ENCODE measurements around the gene CATSPERD.

Gene CATSPERD

GRCh38 chr19:5806133-5806489 lies 85.7 kb downstream of the CATSPERD start:
- DNase-seq (ENCODE audit: low read depth in 3 of 3): no peak

- DNase-seq (ENCODE audit: low read depth in 3 of 3): no peak
Observed at GRCh38 chr19:5806905-5807304, 86.5 kb downstream of the CATSPERD start.

GRCh38 chr19:5808120-5808816 lies 87.8 kb downstream of the CATSPERD start:
- DNase-seq (ENCODE audit: low read depth in 3 of 3): no peak

- DNase-seq (ENCODE audit: low read depth in 3 of 3): no peak
Observed at GRCh38 chr19:5809053-5809452, 88.6 kb downstream of the CATSPERD start.

- DNase-seq (ENCODE audit: low read depth in 3 of 3): no peak
Observed at GRCh38 chr19:5809469-5809868, 89.0 kb downstream of the CATSPERD start.

- DNase-seq (ENCODE audit: low read depth in 3 of 3): no peak
Observed at GRCh38 chr19:5811117-5811516, 90.7 kb downstream of the CATSPERD start.

GRCh38 chr19:5814123-5814851 lies 93.8 kb downstream of the CATSPERD start:
- no peak for DNase-seq (ENCODE audit: low read depth in 3 of 3)

- DNase-seq (ENCODE audit: low read depth in 3 of 3): no peak
Observed at GRCh38 chr19:5814852-5815246, 94.4 kb downstream of the CATSPERD start.

- DNase-seq (ENCODE audit: low read depth in 3 of 3): no peak
Observed at GRCh38 chr19:5817218-5817617, 96.8 kb downstream of the CATSPERD start.

- DNase-seq (ENCODE audit: low read depth in 3 of 3): no peak
Observed at GRCh38 chr19:5818594-5818993, 98.2 kb downstream of the CATSPERD start.

- no peak for DNase-seq (ENCODE audit: low read depth in 3 of 3)
Observed at GRCh38 chr19:5820785-5821184, 100.3 kb downstream of the CATSPERD start.

- DNase-seq (ENCODE audit: low read depth in 3 of 3): no peak
Observed at GRCh38 chr19:5821521-5822180, 101.2 kb downstream of the CATSPERD start.

- no peak for DNase-seq (ENCODE audit: low read depth in 3 of 3)
Observed at GRCh38 chr19:5822181-5822844, 101.9 kb downstream of the CATSPERD start.

GRCh38 chr19:5823579-5824281 lies 103.3 kb downstream of the CATSPERD start:
- DNase-seq (ENCODE audit: low read depth in 3 of 3): no peak

GRCh38 chr19:5824751-5825150 lies 104.3 kb downstream of the CATSPERD start:
- DNase-seq (ENCODE audit: low read depth in 3 of 3): no peak

- DNase-seq (ENCODE audit: low read depth in 3 of 3): no peak
Observed at GRCh38 chr19:5825178-5825577, 104.7 kb downstream of the CATSPERD start.

GRCh38 chr19:5826531-5827341 lies 106.3 kb downstream of the CATSPERD start:
- no peak for DNase-seq (ENCODE audit: low read depth in 3 of 3)

GRCh38 chr19:5827342-5827890 lies 107.0 kb downstream of the CATSPERD start:
- no peak for DNase-seq (ENCODE audit: low read depth in 3 of 3)

- DNase-seq (ENCODE audit: low read depth in 3 of 3): peak; percentile 92 to 98 (median 92)
Observed at GRCh38 chr19:5827891-5828660, 107.6 kb downstream of the CATSPERD start.

Measured in stimulated activated CD4-positive, alpha-beta T cell treated with anti-CD3 and anti-CD28 coated beads, TNF-alpha, amount 100 ng/mL, for 48 hours (primary cell).